IMR-90 (cell line): ENCODE data around the gene PHF21B. TPM values are rescaled to one million over a fixed set of nuclear protein-coding genes. Genes with fewer than 3 reads are reported as not detected.
"Not testable (repeated sequence)": the region's sequence is repeated elsewhere in the genome, so short reads cannot be mapped to it uniquely, and the experiment has no call there.

Experiments used
- ATAC-seq: fragments of 200-7000 bp; cut with Tn5 transposase; 2 replicates; pipeline ENCODE4 v1.9.1; 2020; ENCODE audit warnings: low read depth, mild to moderate bottlenecking, moderate library complexity
- BruUV-seq: library from RNA; stranded (reverse); fragments of 400-500 nt; replicated peaks from 2 replicates; lab custom pipeline; 2021; lab: Mats Ljungman, UMichigan
- CTCF ChIA-PET: fragments of 300-600 bp; formaldehyde crosslinking; extraction: SDS; loops from one replicate; lab custom pipeline; 2021; ENCODE audit warnings: antibody characterized with exemption; lab: Yijun Ruan, JAX
- POLR2A ChIA-PET: fragments of 300-600 bp; sonication (Branson Sonifier 250); formaldehyde crosslinking; loops from one replicate; lab custom pipeline; 2022; ENCODE audit warnings: antibody characterized with exemption; ENCODE audit not compliant: unreplicated experiment; lab: Charles Lee
- DNase-seq: peaks from one replicate; pipeline ENCODE4 v3.0.0; 2013
- H2AFZ ChIP-seq: replicated peaks from 2 replicates; pipeline ENCODE3; 2013; ENCODE audit warnings: low read length, mild to moderate bottlenecking; ENCODE audit not compliant: poor library complexity
- H2AK5ac ChIP-seq: 2 replicates; pipeline ENCODE4 v1.6.1; 2013; ENCODE audit warnings: low read depth, low read length, inconsistent platforms
- H2AK9ac ChIP-seq: replicated peaks from 2 replicates; pipeline ENCODE3; 2013; ENCODE audit warnings: mild to moderate bottlenecking, low read depth, low read length, moderate library complexity; ENCODE audit not compliant: poor library complexity
- H2BK120ac ChIP-seq: 2 replicates; pipeline ENCODE4 v1.6.1; 2013; ENCODE audit warnings: low read depth, low read length, inconsistent platforms
- H2BK15ac ChIP-seq: 3 replicates; pipeline ENCODE4 v1.6.1; 2013; ENCODE audit warnings: low read depth, low read length, inconsistent platforms
- H2BK20ac ChIP-seq: 2 replicates; pipeline ENCODE4 v1.6.1; 2013; ENCODE audit warnings: low read depth, mild to moderate bottlenecking, inconsistent platforms, low read length, moderate library complexity
- H2BK5ac ChIP-seq: 2 replicates; pipeline ENCODE4 v1.6.1; 2013; ENCODE audit warnings: mild to moderate bottlenecking, low read depth, low read length, inconsistent platforms; ENCODE audit not compliant: poor library complexity, severe bottlenecking
- H3K14ac ChIP-seq: replicated peaks from 2 replicates; pipeline ENCODE4 v1.6.1; 2013; ENCODE audit warnings: low read depth, low read length, inconsistent platforms
- H3K18ac ChIP-seq: 2 replicates; pipeline ENCODE4 v1.6.1; 2013; ENCODE audit warnings: low read depth, low read length, control low read depth
- H3K23ac ChIP-seq: 2 replicates; pipeline ENCODE4 v1.6.1; 2013; ENCODE audit warnings: low read depth, low read length, inconsistent platforms
- H3K27ac ChIP-seq: 2 replicates; pipeline ENCODE4 v1.5.1; 2013; ENCODE audit warnings: mild to moderate bottlenecking, control low read depth, low read length; ENCODE audit not compliant: insufficient read depth
- H3K27me3 ChIP-seq: 2 replicates; pipeline ENCODE4 v1.6.1; 2013; ENCODE audit warnings: low read length; ENCODE audit not compliant: control insufficient read depth, insufficient read depth
- H3K36me3 ChIP-seq: 2 replicates; pipeline ENCODE4 v1.6.1; 2013; ENCODE audit warnings: low read length, mixed read lengths; ENCODE audit not compliant: control insufficient read depth, insufficient read depth
- H3K4ac ChIP-seq: 2 replicates; pipeline ENCODE4 v1.6.1; 2013; ENCODE audit warnings: low read depth, low read length, inconsistent platforms
- H3K4me1 ChIP-seq: 2 replicates; pipeline ENCODE4 v1.6.1; 2013; ENCODE audit warnings: low read length, mixed read lengths; ENCODE audit not compliant: control insufficient read depth, insufficient read depth
- H3K4me2 ChIP-seq: 2 replicates; pipeline ENCODE4 v1.6.1; 2013; ENCODE audit warnings: low read depth, mild to moderate bottlenecking, control low read depth, low read length, moderate library complexity
- H3K4me3 ChIP-seq: 2 replicates; pipeline ENCODE4 v1.5.1; 2013; ENCODE audit warnings: low read depth, mild to moderate bottlenecking, control low read depth, low read length, moderate library complexity; ENCODE audit not compliant: insufficient read depth
- H3K56ac ChIP-seq: 2 replicates; pipeline ENCODE4 v1.6.1; 2013; ENCODE audit warnings: low read length, inconsistent platforms; ENCODE audit not compliant: insufficient read depth; ENCODE audit errors: extremely low read depth
- H3K79me1 ChIP-seq, 2 experiments: 2 replicates each; pipeline ENCODE4 v1.6.1; 2013; ENCODE audit warnings: low read length in 2 of 2, inconsistent platforms in 1 of 2, low read depth in 1 of 2
- H3K9ac ChIP-seq: 2 replicates; pipeline ENCODE4 v1.6.1; 2013; ENCODE audit warnings: low read depth, low read length, control low read depth
- H3K9me1 ChIP-seq: 2 replicates; pipeline ENCODE4 v1.6.1; 2013; ENCODE audit warnings: low read length, inconsistent platforms; ENCODE audit not compliant: insufficient read depth
- H3K9me3 ChIP-seq: 2 replicates; pipeline ENCODE4 v1.6.1; 2013; ENCODE audit warnings: low read length; ENCODE audit not compliant: control insufficient read depth, insufficient read depth
- H4K20me1 ChIP-seq: 2 replicates; pipeline ENCODE4 v1.6.1; 2013; ENCODE audit warnings: low read length, inconsistent platforms; ENCODE audit not compliant: insufficient read depth
- H4K5ac ChIP-seq: 2 replicates; pipeline ENCODE4 v1.6.1; 2013; ENCODE audit warnings: mild to moderate bottlenecking, low read depth, low read length, control low read depth
- H4K8ac ChIP-seq, 2 experiments: 2 replicates each; pipeline ENCODE4 v1.6.1; 2013; ENCODE audit warnings: low read depth in 2 of 2, low read length in 2 of 2, control low read depth in 1 of 2, inconsistent platforms in 1 of 2
- H4K91ac ChIP-seq: 2 replicates; pipeline ENCODE4 v1.6.1; 2013; ENCODE audit warnings: low read depth, low read length, inconsistent platforms; ENCODE audit not compliant: insufficient read depth
- WGBS, 2 experiments: methylation state at CpG; one replicate each; pipeline versions ENCODE4 v1.1.5 to v1.1.7; 2013; ENCODE audit warnings: missing lambda C conversion rate in 2 of 2; ENCODE audit not compliant: insufficient read length in 1 of 2; ENCODE audit errors: extremely low coverage in 2 of 2; 5-methylcytosine and 5-hydroxymethylcytosine counted together
- dilution Hi-C: fragments of 300-500 bp; cut with HindIII; formaldehyde crosslinking; loops from one replicate; pipeline ENCODE4 v1.14.3; 2018; ENCODE audit warnings: low sequenced_read_pairs; ENCODE audit not compliant: unreplicated experiment
- in situ Hi-C: fragments of 300-500 bp; cut with MboI; formaldehyde crosslinking; loops from 3 replicates; pipeline ENCODE4 v1.14.3; 2019; ENCODE audit warnings: low sequenced_read_pairs, inconsistent platforms, mixed read lengths
- intact Hi-C: fragments of 100-400 bp; cut with micrococcal nuclease; formaldehyde crosslinking; loops from 2 replicates; pipeline ENCODE4 v1.10.0; 2022
- polyA plus RNA-seq, 3 experiments: library from polyadenylated mRNA; depleted of rRNA; stranded (reverse); fragments of >200 nt; gene quantifications; 2 replicates each; pipeline ENCODE4 v1.2.3, GENCODE V29; 2012; ENCODE audit warnings: low replicate concordance in 1 of 3
- total RNA-seq: library from RNA; depleted of rRNA; stranded (reverse); fragments of >200 nt; gene quantifications from 2 replicates; pipeline ENCODE4 v1.2.3, GENCODE V29; 2012

Gene PHF21B
- total and polyA plus RNA-seq, 2 of the 4 experiments (the other 2 are of a cell fraction): 0.02 TPM; not detected in 1

DNA sequence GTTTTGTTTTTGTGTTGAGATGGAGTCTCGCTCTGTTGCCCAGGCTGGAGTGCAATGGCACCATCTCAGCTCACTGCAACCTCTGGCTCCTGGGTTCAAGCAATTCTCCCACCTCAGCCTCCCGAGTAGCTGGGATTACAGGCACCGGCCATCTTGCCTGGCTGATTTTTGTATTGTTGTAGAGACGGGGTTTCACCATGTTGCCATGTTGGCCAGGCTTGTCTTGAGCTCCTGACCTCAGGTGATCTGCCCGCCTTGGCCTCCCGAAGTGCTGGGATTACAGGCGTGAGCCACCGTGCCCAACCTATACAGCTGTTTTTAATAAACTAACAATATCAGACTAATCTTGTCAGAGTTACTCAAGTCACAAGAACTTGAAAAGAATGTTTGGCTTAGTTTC lies 155.2 kb downstream of the PHF21B start:
- CTCF ChIA-PET, H2BK15ac ChIP-seq, dilution Hi-C loops: not testable (repeated sequence)

More for the DNA sequence above, 155.2 kb downstream of the PHF21B start:
- H4K20me1 ChIP-seq, H3K56ac ChIP-seq, H3K18ac ChIP-seq, H4K91ac ChIP-seq, H3K9me1 ChIP-seq, H4K5ac ChIP-seq, in situ Hi-C loops, H2BK20ac ChIP-seq, BruUV-seq, H3K9ac ChIP-seq, H2BK5ac ChIP-seq, H3K36me3 ChIP-seq, H3K9me3 ChIP-seq, DNase-seq, H2BK120ac ChIP-seq, H3K4ac ChIP-seq, H3K4me1 ChIP-seq, H3K14ac ChIP-seq, H4K8ac ChIP-seq, H2AK9ac ChIP-seq, POLR2A ChIA-PET, H3K27me3 ChIP-seq, intact Hi-C loops, ATAC-seq, H3K79me1 ChIP-seq, H2AFZ ChIP-seq, H3K27ac ChIP-seq, H3K23ac ChIP-seq, H2AK5ac ChIP-seq, H3K4me3 ChIP-seq, H3K4me2 ChIP-seq: not testable (repeated sequence)
- no CpG with 5 or more reads among the region's 8 CpGs for WGBS, 2 experiments
